A673 (cell line): Measurements from ENCODE around the gene APEX1. TPM values are rescaled to one million over a fixed set of nuclear protein-coding genes. Genes with fewer than 3 reads are reported as not detected.
"Not testable (repeated sequence)": the region's sequence is repeated elsewhere in the genome, so short reads cannot be mapped to it uniquely, and the experiment has no call there.

ENCODE experiments used
- BruUV-seq: library from RNA; stranded (reverse); fragments of 400-500 nt; replicated peaks from 2 replicates; lab custom pipeline; 2021; lab: Mats Ljungman, UMichigan
- CTCF ChIA-PET: fragments of 300-600 bp; sonication (Branson Sonifier 250); formaldehyde crosslinking; loops from one replicate; lab custom pipeline; 2022; ENCODE audit warnings: antibody characterized with exemption; lab: Charles Lee
- POLR2A ChIA-PET: fragments of 300-600 bp; sonication (Branson Sonifier 250); formaldehyde crosslinking; loops from one replicate; lab custom pipeline; 2022; ENCODE audit warnings: antibody characterized with exemption; ENCODE audit not compliant: low non-redundant PET; lab: Charles Lee
- DNase-seq: peaks from one replicate; pipeline ENCODE4 v3.0.0-alpha.2; 2015; ENCODE audit warnings: low spot score
- H3K27ac ChIP-seq: fragments of 200-600 bp; sonication (generic); 2 replicates; pipeline ENCODE4 v1.5.1; 2016; ENCODE audit warnings: mixed run types, low read depth, mild to moderate bottlenecking, mixed read lengths, antibody characterized with exemption, low read length; ENCODE audit not compliant: poor library complexity, severe bottlenecking
- H3K27me3 ChIP-seq: fragments of 200-600 bp; sonication (generic); replicated peaks from 2 replicates; pipeline ENCODE4 v1.6.1; 2017; ENCODE audit warnings: mixed run types, low read depth, mild to moderate bottlenecking, mixed read lengths, antibody characterized with exemption, low read length; ENCODE audit not compliant: insufficient read depth, poor library complexity
- H3K36me3 ChIP-seq: fragments of 200-600 bp; sonication (generic); 2 replicates; pipeline ENCODE4 v1.6.1; 2016; ENCODE audit warnings: mixed run types, mild to moderate bottlenecking, mixed read lengths, antibody characterized with exemption, low read length; ENCODE audit not compliant: insufficient read depth, poor library complexity, severe bottlenecking
- H3K4me1 ChIP-seq: fragments of 200-600 bp; sonication (generic); 2 replicates; pipeline ENCODE4 v1.6.1; 2017; ENCODE audit warnings: mixed run types, mild to moderate bottlenecking, mixed read lengths, antibody characterized with exemption, low read length; ENCODE audit not compliant: insufficient read depth, poor library complexity, severe bottlenecking
- H3K4me3 ChIP-seq: fragments of 200-600 bp; sonication (generic); 2 replicates; pipeline ENCODE4 v1.5.1; 2016; ENCODE audit warnings: low read depth, mixed run types, mild to moderate bottlenecking, mixed read lengths, low read length; ENCODE audit not compliant: poor library complexity, severe bottlenecking
- H3K9me3 ChIP-seq: fragments of 200-600 bp; sonication (generic); 2 replicates; pipeline ENCODE4 v1.6.1; 2016; ENCODE audit warnings: mixed run types, low read depth, mild to moderate bottlenecking, mixed read lengths, antibody characterized with exemption, low read length; ENCODE audit not compliant: poor library complexity, severe bottlenecking
- EZH2 ChIP-seq: fragments of 200-600 bp; sonication (generic); IDR thresholded peaks from 2 replicates; pipeline ENCODE4 v1.6.1; 2017; ENCODE audit warnings: borderline replicate concordance, low read depth, mild to moderate bottlenecking, mixed read lengths, antibody characterized with exemption, low read length; ENCODE audit not compliant: poor library complexity, severe bottlenecking
- intact Hi-C: fragments of 100-400 bp; cut with micrococcal nuclease; formaldehyde crosslinking; loops from one replicate; pipeline ENCODE4 v1.10.0; 2022; ENCODE audit not compliant: unreplicated experiment
- total RNA-seq: library from RNA; stranded (reverse); gene quantifications from 2 replicates; pipeline ENCODE4 v1.2.3, GENCODE V29; 2021
- TF ChIP-seq, protein P1 (sequence below): fragments of 300-800, 200-600 bp; sonication (generic); conservative IDR thresholded peaks from 2 replicates; pipeline ENCODE4 v1.5.1; 2017; ENCODE audit warnings: low read depth, mild to moderate bottlenecking, antibody characterized with exemption, low read length, moderate library complexity, mixed read lengths

Gene APEX1
- total RNA-seq, 1 experiment from 2014 or later = 299 TPM

DNA sequence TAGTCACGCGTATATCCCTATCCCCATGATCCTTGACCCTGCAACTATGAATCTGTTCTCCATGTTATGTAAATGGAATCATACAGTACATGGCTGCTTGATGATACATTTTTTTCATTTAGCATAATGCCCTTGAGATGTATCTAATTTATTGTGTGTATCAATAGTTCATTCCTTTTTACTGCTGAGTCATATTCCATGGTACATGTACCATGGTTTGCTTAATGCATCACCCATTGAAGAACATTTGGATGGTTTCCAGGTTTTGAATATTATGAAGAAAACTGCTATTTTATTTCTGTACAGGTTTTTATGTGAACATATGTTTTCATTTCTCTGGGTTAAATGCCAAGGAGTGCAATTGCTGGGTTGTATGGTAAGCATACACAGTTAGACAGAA is 46.3 kb downstream of the APEX1 start:
- Histone ChIP-seq H3K9me3 (no peaks in the 10 kb centered on the region), H3K4me3 (no peak overlapping the region), H3K4me1 (no peaks in the 10 kb centered on the region), H3K27me3 (no peaks in the 10 kb centered on the region), H3K27ac (no peak overlapping the region), H3K36me3 (no peaks in the 10 kb centered on the region)
- POLR2A ChIA-PET = no interaction called here
- CTCF ChIA-PET = no interaction called here
- intact Hi-C loops = no loop called here
- DNase-seq = no peak
- TF ChIP-seq, protein P1, sequence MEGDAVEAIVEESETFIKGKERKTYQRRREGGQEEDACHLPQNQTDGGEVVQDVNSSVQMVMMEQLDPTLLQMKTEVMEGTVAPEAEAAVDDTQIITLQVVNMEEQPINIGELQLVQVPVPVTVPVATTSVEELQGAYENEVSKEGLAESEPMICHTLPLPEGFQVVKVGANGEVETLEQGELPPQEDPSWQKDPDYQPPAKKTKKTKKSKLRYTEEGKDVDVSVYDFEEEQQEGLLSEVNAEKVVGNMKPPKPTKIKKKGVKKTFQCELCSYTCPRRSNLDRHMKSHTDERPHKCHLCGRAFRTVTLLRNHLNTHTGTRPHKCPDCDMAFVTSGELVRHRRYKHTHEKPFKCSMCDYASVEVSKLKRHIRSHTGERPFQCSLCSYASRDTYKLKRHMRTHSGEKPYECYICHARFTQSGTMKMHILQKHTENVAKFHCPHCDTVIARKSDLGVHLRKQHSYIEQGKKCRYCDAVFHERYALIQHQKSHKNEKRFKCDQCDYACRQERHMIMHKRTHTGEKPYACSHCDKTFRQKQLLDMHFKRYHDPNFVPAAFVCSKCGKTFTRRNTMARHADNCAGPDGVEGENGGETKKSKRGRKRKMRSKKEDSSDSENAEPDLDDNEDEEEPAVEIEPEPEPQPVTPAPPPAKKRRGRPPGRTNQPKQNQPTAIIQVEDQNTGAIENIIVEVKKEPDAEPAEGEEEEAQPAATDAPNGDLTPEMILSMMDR = no peak
- no peak for TF ChIP-seq EZH2
- BruUV-seq = no TSS peak

- intact Hi-C loops = no loop called here
- no peaks in the 10 kb centered on the region for H3K27me3 ChIP-seq
- no peak for DNase-seq
- TF ChIP-seq, protein P1 = no peak
- no peak for TF ChIP-seq EZH2
- no peaks in the 10 kb centered on the region for H3K4me1 ChIP-seq
- POLR2A ChIA-PET = no interaction called here
- H3K27ac ChIP-seq = no peak overlapping the region
- BruUV-seq = no TSS peak
- no peaks in the 10 kb centered on the region for H3K9me3 ChIP-seq
- H3K36me3 ChIP-seq = no peaks in the 10 kb centered on the region
- CTCF ChIA-PET = no interaction called here
- H3K4me3 ChIP-seq = no peak overlapping the region
Observed at GRCh38 chr14:20503898-20504297, 48.9 kb downstream of the APEX1 start.

DNA sequence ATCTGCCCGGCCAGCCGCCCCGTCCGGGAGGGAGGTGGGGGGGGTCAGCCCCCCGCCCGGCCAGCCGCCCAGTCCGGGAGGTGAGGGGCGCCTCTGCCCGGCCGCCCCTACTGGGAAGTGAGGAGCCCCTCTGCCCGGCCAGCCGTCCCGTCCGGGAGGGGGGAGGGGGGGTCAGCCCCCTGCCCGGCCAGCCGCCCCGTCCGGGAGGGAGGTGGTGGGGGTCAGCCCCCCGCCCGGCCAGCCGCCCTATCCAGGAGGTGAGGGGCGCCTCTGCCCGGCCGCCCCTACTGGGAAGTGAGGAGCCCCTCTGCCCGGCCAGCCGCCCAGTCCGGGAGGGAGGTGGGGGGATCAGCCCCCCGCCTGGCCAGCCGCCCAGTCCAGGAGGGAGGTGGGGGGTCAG is 51.2 kb downstream of the APEX1 start:
- POLR2A ChIA-PET, H3K27ac ChIP-seq, BruUV-seq, DNase-seq, H3K27me3 ChIP-seq, CTCF ChIA-PET, H3K4me3 ChIP-seq, H3K4me1 ChIP-seq, H3K9me3 ChIP-seq, intact Hi-C loops, H3K36me3 ChIP-seq: not testable (repeated sequence)

DNA sequence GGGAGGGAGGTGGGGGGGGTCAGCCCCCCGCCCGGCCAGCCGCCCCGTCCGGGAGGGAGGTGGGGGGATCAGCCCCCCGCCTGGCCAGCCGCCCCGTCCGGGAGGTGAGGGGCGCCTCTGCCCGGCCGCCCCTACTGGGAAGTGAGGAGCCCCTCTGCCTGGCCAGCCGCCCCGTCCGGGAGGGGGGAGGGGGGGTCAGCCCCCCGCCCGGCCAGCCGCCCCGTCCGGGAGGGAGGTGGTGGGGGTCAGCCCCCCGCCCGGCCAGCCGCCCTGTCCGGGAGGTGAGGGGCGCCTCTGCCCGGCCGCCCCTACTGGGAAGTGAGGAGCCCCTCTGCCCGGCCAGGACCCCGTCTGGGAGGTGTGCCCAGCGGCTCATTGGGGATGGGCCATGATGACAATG is 51.7 kb downstream of the APEX1 start:
- H3K27me3 ChIP-seq, BruUV-seq, H3K27ac ChIP-seq, DNase-seq, intact Hi-C loops, H3K36me3 ChIP-seq, CTCF ChIA-PET, H3K4me1 ChIP-seq, POLR2A ChIA-PET, H3K4me3 ChIP-seq, H3K9me3 ChIP-seq: not testable (repeated sequence)

Other genes with a start within 250 kb of the APEX1 start
- gene OR11H6, start 231.5 kb upstream of the APEX1 start, total RNA-seq = not detected in 2 replicates
- not detected in 2 replicates for gene OR11H7, start 226.2 kb upstream of the APEX1 start, total RNA-seq
- gene OR11H4, start 215.9 kb upstream of the APEX1 start, total RNA-seq = not detected in 2 replicates
- gene TTC5, start 149.3 kb upstream of the APEX1 start, total RNA-seq = 31.8 and 31.9 TPM in 2 replicates
- gene CCNB1IP1, start 121.9 kb upstream of the APEX1 start, total RNA-seq = 117 and 121 TPM in 2 replicates
- 67.8 and 67.9 TPM in 2 replicates for gene PARP2, start 111.6 kb upstream of the APEX1 start, total RNA-seq
- 12.3 and 15.9 TPM in 2 replicates for gene TEP1, start 41.7 kb upstream of the APEX1 start, total RNA-seq
- gene KLHL33, start 19.1 kb upstream of the APEX1 start, total RNA-seq = 0.04 and 0.13 TPM in 2 replicates
- 59.2 and 67.8 TPM in 2 replicates for gene OSGEP, start 414 bp upstream of the APEX1 start, total RNA-seq
- 32.4 and 34.9 TPM in 2 replicates for gene PIP4P1, start 6.2 kb downstream of the APEX1 start, total RNA-seq
- 78.3 and 97.0 TPM in 2 replicates for gene PNP, start 14.2 kb downstream of the APEX1 start, total RNA-seq
- gene RNASE10, start 50.3 kb downstream of the APEX1 start, total RNA-seq = 0.26 TPM in 1 of 2 replicates, not detected in the other
- gene RNASE9, start 105.8 kb downstream of the APEX1 start, total RNA-seq = not detected in 2 replicates
- gene RNASE11, start 132.8 kb downstream of the APEX1 start, total RNA-seq = not detected in 2 replicates
- not detected in 2 replicates for gene RNASE12, start 136.2 kb downstream of the APEX1 start, total RNA-seq
- gene OR6S1, start 186.5 kb downstream of the APEX1 start, total RNA-seq = not detected in 2 replicates
- gene RNASE4, start 229.3 kb downstream of the APEX1 start, total RNA-seq = 0.75 and 1.8 TPM in 2 replicates
- 0.71 and 2.2 TPM in 2 replicates for gene ANG, start 233.5 kb downstream of the APEX1 start, total RNA-seq